Keratinocyte (primary cell): Measurements from ENCODE around the gene C4orf50. TPM values are rescaled to one million over a fixed set of nuclear protein-coding genes. Genes with fewer than 3 reads are reported as not detected.

Experiments
- DNase-seq: peaks from one replicate; pipeline ENCODE4 v3.0.0-alpha.2; 2011; ENCODE audit warnings: low read depth, missing footprints, low spot score
- FAIRE-seq: peaks from 2 replicates; lab custom pipeline; 2011; peaks lifted over from hg19 to GRCh38; lab: Jason Lieb, UNC
- H2AFZ ChIP-seq: 2 replicates; pipeline ENCODE4 v1.6.0; 2012; ENCODE audit warnings: low read length, control low read depth, inconsistent platforms; ENCODE audit not compliant: control insufficient read depth
- H3K27ac ChIP-seq: 2 replicates; pipeline ENCODE4 v1.5.1; 2011; ENCODE audit warnings: low read length; ENCODE audit not compliant: control insufficient read depth, insufficient read depth
- H3K27me3 ChIP-seq: 3 replicates; pipeline ENCODE4 v1.6.0; 2011; ENCODE audit warnings: low read length; ENCODE audit not compliant: control insufficient read depth, insufficient read depth; ENCODE audit errors: extremely low read depth
- H3K36me3 ChIP-seq, 2 experiments: 2 replicates in 1 of 2; 3 replicates in 1 of 2; pipeline ENCODE4 v1.5.1; 2011; ENCODE audit warnings: low read length in 2 of 2, mild to moderate bottlenecking in 1 of 2; ENCODE audit not compliant: control insufficient read depth in 2 of 2, insufficient read depth in 2 of 2; ENCODE audit errors: extremely low read depth in 1 of 2
- H3K4me1 ChIP-seq: 3 replicates; pipeline ENCODE4 v1.5.1; 2011; ENCODE audit warnings: low read length; ENCODE audit not compliant: control insufficient read depth, insufficient read depth; ENCODE audit errors: extremely low read depth
- H3K4me2 ChIP-seq: 3 replicates; pipeline ENCODE4 v1.6.0; 2011; ENCODE audit warnings: low read depth, low read length; ENCODE audit not compliant: control insufficient read depth, insufficient read depth; ENCODE audit errors: extremely low read depth
- H3K4me3 ChIP-seq, 3 experiments: fragments of 200-600 bp in 1 of 3; sonication (generic) in 1 of 3; 2 replicates in 2 of 3; 3 replicates in 1 of 3; pipeline ENCODE4 v1.5.1; 2011 to 2016; ENCODE audit warnings: low read length in 3 of 3, mild to moderate bottlenecking in 3 of 3, control low read depth in 2 of 3, inconsistent platforms in 1 of 3, low read depth in 1 of 3, mixed read lengths in 1 of 3, mixed run types in 1 of 3, moderate library complexity in 1 of 3; ENCODE audit not compliant: control insufficient read depth in 2 of 3, insufficient read depth in 2 of 3; ENCODE audit errors: extremely low read depth in 1 of 3
- H3K79me2 ChIP-seq: 2 replicates; pipeline ENCODE4 v1.6.0; 2012; ENCODE audit warnings: low read length; ENCODE audit not compliant: control insufficient read depth, insufficient read depth
- H3K9ac ChIP-seq: 3 replicates; pipeline ENCODE4 v1.6.0; 2011; ENCODE audit warnings: low read length; ENCODE audit not compliant: control insufficient read depth, insufficient read depth; ENCODE audit errors: extremely low read depth
- H3K9me1 ChIP-seq: 3 replicates; pipeline ENCODE4 v1.6.0; 2011; ENCODE audit warnings: low read length; ENCODE audit not compliant: control insufficient read depth, insufficient read depth; ENCODE audit errors: extremely low read depth
- H3K9me3 ChIP-seq: 2 replicates; pipeline ENCODE4 v1.5.1; 2012; ENCODE audit warnings: low read depth, low read length; ENCODE audit not compliant: control insufficient read depth
- H4K20me1 ChIP-seq: 3 replicates; pipeline ENCODE4 v1.6.0; 2011; ENCODE audit warnings: low read length; ENCODE audit not compliant: control insufficient read depth, insufficient read depth; ENCODE audit errors: extremely low read depth
- EZH2 ChIP-seq: IDR thresholded peaks from one replicate; pipeline ENCODE4 v1.6.1; 2012; ENCODE audit warnings: inconsistent platforms, mild to moderate bottlenecking, low read length, moderate library complexity
- dilution Hi-C: fragments of 300-500 bp; cut with MboI; formaldehyde crosslinking; loops from one replicate; pipeline ENCODE4 v1.7.0; 2020; ENCODE audit warnings: low sequenced_read_pairs; ENCODE audit not compliant: extremely low pct_ligation_motif_present
- polyA plus RNA-seq, 5 experiments: library from polyadenylated mRNA; depleted of rRNA in 3 of 5; stranded (reverse) in 3 of 5; stranded (forward) in 1 of 5; unstranded in 1 of 5; fragments of >200 nt; gene quantifications; 1 replicate in 1 of 5; 2 replicates in 3 of 5; 3 replicates in 1 of 5; pipeline versions ENCODE4 v1.2.1 to v1.2.3, GENCODE V29; 2011 to 2012; ENCODE audit warnings: missing spikeins in 2 of 5, low read depth in 1 of 5, low replicate concordance in 1 of 5
- TF ChIP-seq, protein P1 (sequence below), 3 experiments: IDR thresholded peaks in 1 of 3; conservative IDR thresholded peaks in 1 of 3; optimal IDR thresholded peaks in 1 of 3; 2 replicates in 2 of 3; 3 replicates in 1 of 3; pipeline versions ENCODE3 to v1.5.1; 2011; ENCODE audit warnings: low read length in 3 of 3, mild to moderate bottlenecking in 3 of 3, moderate library complexity in 2 of 3, control low read depth in 1 of 3, inconsistent platforms in 1 of 3; ENCODE audit not compliant: insufficient read depth in 2 of 3; ENCODE audit errors: extremely low read depth in 1 of 3

C4orf50 gene
- polyA plus RNA-seq, 1 donor (not counting 4 experiments of a cell fraction or from before 2014, with no cell fraction given), result not detected

DNA sequence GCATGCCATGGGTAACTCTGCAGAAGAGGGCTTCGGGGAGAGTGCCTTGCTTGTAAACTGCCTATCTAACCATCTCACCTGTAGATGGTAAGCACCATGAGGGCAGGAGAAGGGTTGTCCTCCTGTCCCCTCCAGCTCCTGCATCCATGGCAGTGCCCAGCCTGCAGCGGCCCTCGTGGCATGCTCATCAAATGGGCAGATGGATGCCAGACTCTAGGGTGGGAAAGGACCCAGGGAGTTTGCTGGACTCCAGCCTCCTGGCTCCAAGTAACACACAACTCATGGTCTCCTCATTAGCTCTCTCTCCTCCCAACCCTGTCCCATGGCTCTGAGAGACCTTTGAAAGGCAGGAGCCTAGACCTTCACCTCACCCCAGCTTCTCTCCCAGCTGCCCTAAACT is 95.7 kb downstream of the C4orf50 start:
- Histone ChIP-seq H3K4me2 (no peak overlapping the region), H3K4me3 (no peak overlapping the region), H3K79me2 (no peaks in the 10 kb centered on the region), H3K9me1 (no peaks in the 10 kb centered on the region), H3K9me3 (no peaks in the 10 kb centered on the region), H3K4me1 (no peaks in the 10 kb centered on the region), H3K27ac (no peak overlapping the region), H3K27me3 (peaks cover 4% of the 10 kb centered on the region), H3K36me3 (no peaks in the 10 kb centered on the region), H4K20me1 (no peaks in the 10 kb centered on the region), H2AFZ (no peak overlapping the region), H3K9ac (no peak overlapping the region)
- TF ChIP-seq EZH2, result no peak
- TF ChIP-seq, protein P1, sequence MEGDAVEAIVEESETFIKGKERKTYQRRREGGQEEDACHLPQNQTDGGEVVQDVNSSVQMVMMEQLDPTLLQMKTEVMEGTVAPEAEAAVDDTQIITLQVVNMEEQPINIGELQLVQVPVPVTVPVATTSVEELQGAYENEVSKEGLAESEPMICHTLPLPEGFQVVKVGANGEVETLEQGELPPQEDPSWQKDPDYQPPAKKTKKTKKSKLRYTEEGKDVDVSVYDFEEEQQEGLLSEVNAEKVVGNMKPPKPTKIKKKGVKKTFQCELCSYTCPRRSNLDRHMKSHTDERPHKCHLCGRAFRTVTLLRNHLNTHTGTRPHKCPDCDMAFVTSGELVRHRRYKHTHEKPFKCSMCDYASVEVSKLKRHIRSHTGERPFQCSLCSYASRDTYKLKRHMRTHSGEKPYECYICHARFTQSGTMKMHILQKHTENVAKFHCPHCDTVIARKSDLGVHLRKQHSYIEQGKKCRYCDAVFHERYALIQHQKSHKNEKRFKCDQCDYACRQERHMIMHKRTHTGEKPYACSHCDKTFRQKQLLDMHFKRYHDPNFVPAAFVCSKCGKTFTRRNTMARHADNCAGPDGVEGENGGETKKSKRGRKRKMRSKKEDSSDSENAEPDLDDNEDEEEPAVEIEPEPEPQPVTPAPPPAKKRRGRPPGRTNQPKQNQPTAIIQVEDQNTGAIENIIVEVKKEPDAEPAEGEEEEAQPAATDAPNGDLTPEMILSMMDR (optimal IDR thresholded peaks at IDR 0.05 in 1 of 3, IDR thresholded peaks at IDR 0.05 in 1 of 3, conservative IDR thresholded peaks at IDR 0.05 in 1 of 3; ENCODE audit: extremely low read depth in 1 of 3, insufficient read depth in 2 of 3, low read length in 3 of 3), result no peak
- DNase-seq (no peak), FAIRE-seq (no peak)
- dilution Hi-C loops, result no loop called here

DNA sequence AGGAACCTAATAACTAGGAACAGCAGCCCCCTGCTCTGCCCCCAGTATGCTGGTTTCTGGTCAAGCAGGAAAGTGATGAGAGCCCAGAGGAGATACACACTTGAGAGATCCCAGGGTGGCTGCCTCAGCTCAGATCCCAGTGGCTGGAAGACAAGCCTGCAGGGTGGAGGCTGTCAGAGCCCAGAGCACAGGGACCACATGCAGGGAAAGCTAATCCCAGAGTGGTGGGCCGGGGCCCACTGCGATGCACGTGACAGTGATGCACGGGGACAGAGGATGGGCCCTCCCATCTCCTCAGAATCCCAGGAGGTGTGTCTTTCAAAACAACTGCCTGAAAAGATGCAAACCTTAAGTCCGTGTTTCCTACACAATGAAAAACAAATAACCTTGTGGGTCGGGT is 96.2 kb downstream of the C4orf50 start:
- H2AFZ ChIP-seq, result no peak overlapping the region
- H3K9me3 ChIP-seq, result no peaks in the 10 kb centered on the region
- dilution Hi-C loops, result no loop called here
- H3K4me1 ChIP-seq, result no peaks in the 10 kb centered on the region
- H3K9me1 ChIP-seq, result no peaks in the 10 kb centered on the region
- H3K36me3 ChIP-seq, result no peaks in the 10 kb centered on the region
- no peak for TF ChIP-seq EZH2
- TF ChIP-seq, protein P1 (optimal IDR thresholded peaks at IDR 0.05 in 1 of 3, IDR thresholded peaks at IDR 0.05 in 1 of 3, conservative IDR thresholded peaks at IDR 0.05 in 1 of 3; ENCODE audit: extremely low read depth in 1 of 3, insufficient read depth in 2 of 3, low read length in 3 of 3), result no peak
- no peak overlapping the region for H3K4me2 ChIP-seq
- no peak overlapping the region for H3K27ac ChIP-seq
- no peaks in the 10 kb centered on the region for H4K20me1 ChIP-seq
- FAIRE-seq (no peak), DNase-seq (no peak)
- no peaks in the 10 kb centered on the region for H3K79me2 ChIP-seq
- no peak overlapping the region for H3K9ac ChIP-seq
- H3K4me3 ChIP-seq, result no peak overlapping the region
- peaks cover 4% of the 10 kb centered on the region for H3K27me3 ChIP-seq
